Activated T-cell treated with anti-CD3 and anti-CD28 coated beads, Interleukin-2, amount 50 U/mL, for 4 hours (primary cell): ENCODE measurements around the gene MAPK10. TPM values are rescaled to one million over a fixed set of nuclear protein-coding genes. Genes with fewer than 3 reads are reported as not detected.
"Not testable (repeated sequence)": the region's sequence is repeated elsewhere in the genome, so short reads cannot be mapped to it uniquely, and the experiment has no call there.

Source experiments
- ATAC-seq, 2 donors: fragments of 200-7000 bp; cut with Tn5 transposase; one replicate each; pipeline ENCODE4 v1.10.0; 2021
- DNase-seq: peaks from one replicate; pipeline ENCODE4 v3.0.0-alpha.2; 2020
- H3K27me3 Mint-ChIP-seq: one replicate; pipeline ENCODE4 v1.8.0; 2021; ENCODE audit warnings: low read depth, mixed read lengths
- H3K36me3 Mint-ChIP-seq: one replicate; pipeline ENCODE4 v1.8.0; 2022; ENCODE audit warnings: mixed read lengths; ENCODE audit not compliant: insufficient read depth
- H3K4me1 Mint-ChIP-seq: one replicate; pipeline ENCODE4 v1.8.0; 2021; ENCODE audit warnings: low read depth, mixed read lengths
- H3K4me3 Mint-ChIP-seq: one replicate; pipeline ENCODE4 v1.8.0; 2021; ENCODE audit warnings: mild to moderate bottlenecking, moderate library complexity, mixed read lengths
- H3K9me3 Mint-ChIP-seq: one replicate; pipeline ENCODE4 v1.8.0; 2021; ENCODE audit warnings: mixed read lengths
- total RNA-seq, 3 donors: library from RNA; stranded (reverse); gene quantifications; one replicate each; pipeline ENCODE4 v1.2.1, GENCODE V29; 2021

Gene MAPK10
- total RNA-seq, 3 donors from 2014 or later, result 0.27 to 0.55 TPM; not detected in 1

- H3K4me1 Mint-ChIP-seq, result no peaks in the 10 kb centered on the region
- H3K27me3 Mint-ChIP-seq, result no peaks in the 10 kb centered on the region
- no peak for DNase-seq
- H3K4me3 Mint-ChIP-seq, result no peak overlapping the region
- no peaks in the 10 kb centered on the region for H3K36me3 Mint-ChIP-seq
- H3K9me3 Mint-ChIP-seq, result peaks cover 5% of the 10 kb centered on the region
- no peak for ATAC-seq
These were observed 7.1 kb upstream of the MAPK10 start for GRCh38 chr4:86366920-86367319.

DNA sequence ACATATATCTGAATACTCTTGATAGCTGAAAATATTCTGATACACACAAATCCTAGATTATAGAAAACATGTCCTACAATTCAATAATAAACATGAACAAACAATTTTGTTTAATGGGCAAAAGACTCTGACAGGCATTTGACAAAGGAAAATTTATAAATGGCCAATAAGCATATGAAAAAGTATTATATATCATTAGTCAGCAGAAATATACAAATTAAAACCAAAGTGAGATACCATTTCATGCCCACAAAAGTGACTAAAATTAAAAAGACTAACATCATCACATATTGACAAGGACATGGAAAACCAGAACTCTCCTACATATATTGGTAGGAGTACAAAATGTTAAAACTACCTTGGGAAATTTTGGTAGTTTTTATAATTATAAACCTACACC, 2.7 kb upstream of the MAPK10 start:
- Mint-ChIP-seq H3K36me3 (no peaks in the 10 kb centered on the region), H3K27me3 (peaks cover 6% of the 10 kb centered on the region), H3K4me1 (peaks cover 14% of the 10 kb centered on the region), H3K9me3 (no peaks in the 10 kb centered on the region), H3K4me3 (no peak overlapping the region)
- no peak for ATAC-seq
- DNase-seq, result no peak

GRCh38 chr4:86358257-86358656, 1.6 kb downstream of the MAPK10 start:
- ATAC-seq, result no peak
- Mint-ChIP-seq H3K4me3 (no peak overlapping the region), H3K36me3 (no peaks in the 10 kb centered on the region), H3K4me1 (peaks cover 14% of the 10 kb centered on the region), H3K9me3 (no peaks in the 10 kb centered on the region), H3K27me3 (peaks cover 8% of the 10 kb centered on the region)
- no peak for DNase-seq

DNA sequence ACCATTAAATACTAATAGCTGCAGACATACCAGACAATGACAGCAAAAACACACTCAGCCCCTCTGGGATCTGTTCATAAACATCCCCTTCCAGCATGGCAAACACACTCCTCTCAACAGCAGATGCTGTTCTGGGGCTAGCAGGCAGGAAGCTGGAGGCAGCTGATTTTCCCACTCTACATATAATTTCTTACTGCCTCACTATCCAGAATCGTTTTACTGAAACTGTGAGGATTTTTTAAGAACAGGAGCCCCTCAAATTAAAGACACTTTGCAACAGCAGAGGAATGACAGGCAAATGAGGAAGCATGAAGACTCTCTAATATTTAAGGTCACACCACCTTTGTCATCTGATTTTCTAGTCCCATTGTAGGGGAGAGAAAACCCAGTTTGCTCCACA, 2.2 kb downstream of the MAPK10 start:
- no peak for DNase-seq
- H3K9me3 Mint-ChIP-seq, result no peaks in the 10 kb centered on the region
- ATAC-seq, result no peak
- H3K36me3 Mint-ChIP-seq, result no peaks in the 10 kb centered on the region
- H3K27me3 Mint-ChIP-seq, result peaks cover 8% of the 10 kb centered on the region
- no peak overlapping the region for H3K4me3 Mint-ChIP-seq
- H3K4me1 Mint-ChIP-seq, result peaks cover 14% of the 10 kb centered on the region

DNA sequence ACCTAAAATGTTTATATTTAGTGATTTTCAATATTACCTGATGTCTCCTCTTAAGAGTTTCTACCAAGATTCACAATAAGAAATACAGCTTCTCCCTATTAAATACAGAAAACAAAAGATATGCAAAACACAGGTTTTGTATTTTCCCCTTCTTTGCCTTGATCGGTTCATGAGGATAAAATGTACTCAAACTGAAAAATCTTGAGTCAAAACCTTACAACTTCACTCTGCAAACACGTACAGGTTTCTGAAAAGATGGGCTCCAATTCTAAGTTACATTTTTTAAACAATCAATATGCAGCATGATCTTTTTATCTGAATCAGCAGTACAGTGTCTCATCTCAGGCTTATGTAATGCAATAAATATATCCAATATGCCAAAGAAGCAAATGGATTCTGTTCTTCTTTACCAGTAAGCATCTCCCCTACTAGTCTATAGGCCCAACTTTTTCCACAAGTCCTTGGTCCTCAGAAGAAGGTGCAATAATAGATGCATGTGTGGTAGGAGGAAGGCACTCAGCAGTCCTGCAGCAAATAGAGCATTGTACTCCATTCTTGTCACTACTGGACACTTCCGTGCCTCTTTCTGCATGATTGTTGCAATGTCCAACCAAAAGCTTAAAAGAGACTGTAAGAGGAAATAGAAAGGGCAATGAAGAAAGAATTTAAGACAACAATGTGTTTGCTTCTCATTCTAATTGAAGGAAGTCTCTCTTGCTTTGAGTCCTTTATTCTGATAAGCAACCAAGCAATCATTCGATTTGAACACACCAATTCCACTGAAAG, 3.2 kb downstream of the MAPK10 start:
- no peak for DNase-seq
- ATAC-seq, result peak in 1 of 2 donors; percentile 15
- H3K27me3 Mint-ChIP-seq, result peaks cover 6% of the 10 kb centered on the region
- no peak overlapping the region for H3K4me3 Mint-ChIP-seq
- no peaks in the 10 kb centered on the region for H3K36me3 Mint-ChIP-seq
- peaks cover 14% of the 10 kb centered on the region for H3K4me1 Mint-ChIP-seq
- H3K9me3 Mint-ChIP-seq, result no peaks in the 10 kb centered on the region

DNA sequence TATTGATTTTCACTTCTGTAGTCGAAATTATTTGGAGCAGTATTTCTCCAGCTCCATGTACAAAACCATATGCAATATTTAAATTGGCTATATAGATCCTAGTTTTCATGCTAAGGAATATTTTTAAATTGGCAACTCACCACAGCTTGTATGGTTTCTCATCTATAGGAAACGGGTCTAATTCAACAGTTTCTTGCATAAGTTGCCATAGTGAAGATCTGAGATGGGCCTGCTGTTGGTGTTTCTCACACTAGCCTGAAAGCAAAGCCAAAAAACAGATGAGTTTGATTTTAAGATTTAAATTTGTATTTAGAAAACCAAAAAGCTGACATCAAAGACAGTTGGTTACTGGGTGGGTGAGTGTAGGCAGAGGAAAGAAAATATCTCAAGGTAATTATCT, 5.5 kb downstream of the MAPK10 start:
- ATAC-seq (no peak), DNase-seq (no peak)
- Mint-ChIP-seq H3K4me1 (peaks cover 1% of the 10 kb centered on the region), H3K4me3 (no peak overlapping the region), H3K27me3 (peaks cover 4% of the 10 kb centered on the region), H3K9me3 (no peaks in the 10 kb centered on the region), H3K36me3 (no peaks in the 10 kb centered on the region)

DNA sequence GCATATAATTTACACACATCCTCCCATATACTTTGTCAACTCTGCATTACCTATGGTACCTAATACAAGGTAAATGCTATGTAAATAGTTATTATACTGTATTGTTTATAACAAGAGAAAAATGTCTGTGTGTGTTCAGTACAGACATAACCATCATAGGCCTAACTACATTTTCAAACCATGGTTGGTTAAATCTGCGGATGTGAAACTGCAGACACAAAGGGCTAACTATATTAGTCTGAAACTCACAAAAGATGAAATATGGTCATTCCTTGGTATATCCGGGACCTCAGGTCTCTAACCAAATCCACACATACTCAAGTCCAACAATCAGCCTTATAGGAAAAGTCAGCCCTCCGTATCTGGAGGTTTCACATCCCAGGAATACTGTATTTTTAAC, 13.5 kb downstream of the MAPK10 start:
- Mint-ChIP-seq H3K9me3 (no peaks in the 10 kb centered on the region), H3K4me3 (no peak overlapping the region), H3K4me1 (no peaks in the 10 kb centered on the region), H3K36me3 (no peaks in the 10 kb centered on the region), H3K27me3 (no peaks in the 10 kb centered on the region)
- DNase-seq (no peak), ATAC-seq (no peak)

- no peak for ATAC-seq
- Mint-ChIP-seq H3K36me3 (no peaks in the 10 kb centered on the region), H3K27me3 (no peaks in the 10 kb centered on the region), H3K9me3 (no peaks in the 10 kb centered on the region), H3K4me3 (no peak overlapping the region), H3K4me1 (no peaks in the 10 kb centered on the region)
- no peak for DNase-seq
These were observed 15.7 kb downstream of the MAPK10 start for GRCh38 chr4:86344127-86344526.

DNA sequence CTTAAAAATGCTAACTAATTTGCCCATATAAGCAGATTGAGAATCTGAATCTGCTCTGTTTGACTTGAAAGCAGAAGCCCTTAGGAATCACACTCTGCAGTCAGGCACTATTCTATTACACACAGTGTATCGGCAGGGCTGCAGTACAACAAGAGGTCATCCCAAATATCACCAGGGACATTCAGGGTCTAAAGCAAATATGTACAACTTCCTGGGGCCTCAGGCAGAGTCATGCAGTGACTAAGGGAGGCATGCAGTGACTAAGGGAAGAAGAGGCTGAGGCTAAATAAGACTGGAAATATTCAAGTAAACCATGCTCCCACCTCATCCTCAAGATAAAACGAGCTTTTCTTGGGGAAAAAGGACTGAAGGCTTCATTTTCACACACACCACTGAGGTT, 20.9 kb downstream of the MAPK10 start:
- no peaks in the 10 kb centered on the region for H3K36me3 Mint-ChIP-seq
- ATAC-seq, result no peak
- no peak for DNase-seq
- H3K27me3 Mint-ChIP-seq, result no peaks in the 10 kb centered on the region
- no peak overlapping the region for H3K4me3 Mint-ChIP-seq
- no peaks in the 10 kb centered on the region for H3K4me1 Mint-ChIP-seq
- no peaks in the 10 kb centered on the region for H3K9me3 Mint-ChIP-seq

DNA sequence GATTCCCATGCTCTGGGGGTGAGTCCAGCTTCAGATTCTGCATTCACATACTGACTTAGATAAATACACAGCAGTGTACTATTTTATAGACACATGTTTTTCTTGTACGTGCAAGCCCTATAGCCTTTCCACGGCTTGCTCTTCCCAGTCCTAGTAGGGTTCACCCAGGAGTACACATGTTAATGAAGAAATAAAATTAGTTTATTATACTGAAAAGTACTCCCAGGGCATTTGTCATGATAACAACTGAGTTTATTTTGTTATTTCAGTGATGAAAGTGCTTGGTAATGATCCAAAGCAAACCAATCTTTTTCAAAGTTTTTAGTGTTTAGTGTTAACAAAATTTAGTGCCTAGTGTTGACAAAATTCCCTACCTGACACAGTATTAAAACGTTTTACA, 21.3 kb downstream of the MAPK10 start:
- no peaks in the 10 kb centered on the region for H3K27me3 Mint-ChIP-seq
- no peaks in the 10 kb centered on the region for H3K4me1 Mint-ChIP-seq
- no peaks in the 10 kb centered on the region for H3K36me3 Mint-ChIP-seq
- H3K4me3 Mint-ChIP-seq, result no peak overlapping the region
- ATAC-seq (no peak), DNase-seq (no peak)
- no peaks in the 10 kb centered on the region for H3K9me3 Mint-ChIP-seq

DNA sequence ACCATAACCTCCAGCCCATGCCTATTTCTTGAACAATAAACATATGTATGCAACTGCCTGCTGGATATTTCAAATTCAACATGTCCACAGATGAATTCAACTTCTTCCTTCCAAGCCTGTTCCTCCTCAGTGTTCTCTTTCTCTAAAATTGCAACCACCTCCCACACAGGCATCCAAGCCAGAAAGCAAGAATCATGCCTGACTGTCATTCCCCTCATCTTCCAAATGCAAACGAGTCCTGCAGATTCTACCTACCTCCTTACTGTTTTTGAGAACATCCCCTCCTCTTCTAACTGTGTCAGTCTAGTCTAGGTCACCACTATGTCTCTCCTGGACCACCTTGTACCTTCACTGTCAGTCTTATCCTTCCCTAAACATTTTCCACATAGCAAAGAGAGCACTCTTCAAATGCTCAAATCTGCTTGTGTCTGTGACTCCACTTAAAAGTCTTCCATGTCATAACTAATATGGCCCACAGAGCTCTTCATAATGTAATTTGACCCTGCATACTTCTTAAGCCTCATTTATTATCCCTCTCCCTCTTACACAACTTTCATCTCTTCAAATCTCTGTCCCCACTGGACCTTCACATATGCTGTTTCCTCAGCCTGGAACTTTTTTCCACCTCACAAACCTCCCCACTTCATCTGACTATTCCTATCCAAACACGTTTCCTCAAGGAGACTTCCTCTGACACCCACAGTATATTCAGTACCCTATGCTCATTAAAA, 25.7 kb downstream of the MAPK10 start:
- Mint-ChIP-seq H3K36me3 (no peaks in the 10 kb centered on the region), H3K4me3 (no peak overlapping the region), H3K9me3 (no peaks in the 10 kb centered on the region), H3K4me1 (no peaks in the 10 kb centered on the region), H3K27me3 (no peaks in the 10 kb centered on the region)
- no peak for ATAC-seq
- DNase-seq, result no peak

- no peaks in the 10 kb centered on the region for H3K27me3 Mint-ChIP-seq
- H3K36me3 Mint-ChIP-seq, result no peaks in the 10 kb centered on the region
- H3K9me3 Mint-ChIP-seq, result no peaks in the 10 kb centered on the region
- ATAC-seq, result no peak
- no peaks in the 10 kb centered on the region for H3K4me1 Mint-ChIP-seq
- H3K4me3 Mint-ChIP-seq, result no peak overlapping the region
- DNase-seq, result no peak
These were observed 26.6 kb downstream of the MAPK10 start for GRCh38 chr4:86333236-86333635.

DNA sequence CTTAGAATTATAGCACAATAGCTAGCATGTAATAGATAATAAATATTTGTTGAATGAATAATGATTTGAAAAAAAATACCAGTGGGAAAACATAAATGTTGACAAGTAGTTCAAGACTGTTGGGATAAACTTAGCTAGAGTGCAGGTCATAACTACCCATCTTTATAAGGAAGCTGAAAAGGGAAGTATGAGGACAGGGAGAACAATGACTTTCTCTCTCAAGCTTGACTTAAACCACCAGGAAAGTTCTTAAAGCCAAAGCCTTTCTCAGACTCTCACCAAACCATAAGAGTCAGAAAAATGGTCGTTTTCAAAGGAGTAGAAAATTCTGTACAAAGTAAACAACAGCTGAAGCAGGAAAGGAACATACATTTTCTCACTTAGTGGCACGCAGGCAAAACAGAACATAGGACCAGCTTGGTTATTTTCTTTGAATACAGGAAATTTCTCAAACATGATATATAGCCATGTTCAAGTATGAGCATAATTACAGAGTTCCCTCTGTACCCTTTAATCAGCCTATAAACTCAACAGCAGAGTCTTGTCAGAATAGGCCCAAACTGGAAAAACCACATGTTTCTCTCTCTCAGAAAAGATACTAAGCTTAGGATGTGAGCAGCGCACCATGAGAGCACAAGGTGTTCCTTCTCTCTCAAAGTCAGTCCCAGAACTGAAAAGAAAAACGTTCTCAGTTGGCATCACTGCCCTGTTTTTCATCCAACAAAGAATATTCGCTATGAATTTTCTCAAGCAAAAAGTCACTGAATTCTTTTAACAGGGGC, 28.7 kb downstream of the MAPK10 start:
- Mint-ChIP-seq H3K4me3 (no peak overlapping the region), H3K27me3 (no peaks in the 10 kb centered on the region), H3K36me3 (no peaks in the 10 kb centered on the region), H3K4me1 (no peaks in the 10 kb centered on the region), H3K9me3 (no peaks in the 10 kb centered on the region)
- DNase-seq (no peak), ATAC-seq (no peak)

- not testable (repeated sequence) for H3K4me1 Mint-ChIP-seq, H3K9me3 Mint-ChIP-seq, H3K4me3 Mint-ChIP-seq, H3K27me3 Mint-ChIP-seq, ATAC-seq, H3K36me3 Mint-ChIP-seq, DNase-seq
These were observed 29.4 kb downstream of the MAPK10 start for GRCh38 chr4:86330411-86330810.
